GM19324 (cell line): ENCODE measurements around the gene EMC7.

ENCODE experiments used
- ATAC-seq: cut with Tn5 transposase; IDR thresholded peaks from one replicate; pipeline ENCODE4 v1.9.1; 2021; ENCODE audit warnings: mild to moderate bottlenecking, moderate library complexity; ENCODE audit not compliant: unreplicated experiment, low FRiP score

The EMC7 gene

DNA sequence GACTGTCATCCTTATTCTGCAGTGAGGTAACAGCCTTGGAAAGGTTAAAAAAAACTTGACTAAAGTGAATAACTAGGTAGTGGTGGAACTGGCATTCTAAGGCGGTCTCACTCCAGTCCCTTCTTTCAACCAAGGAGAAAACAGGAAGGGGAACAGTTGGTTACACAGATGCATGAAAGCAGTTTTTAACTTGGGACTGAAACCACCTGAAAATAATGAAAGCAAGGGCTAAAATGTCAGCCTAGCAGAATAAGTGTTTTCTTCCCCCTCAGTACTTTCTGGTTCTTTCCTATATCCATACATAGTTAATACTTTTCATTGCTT lies 61.9 kb downstream of the EMC7 start:
- ATAC-seq = no peak

DNA sequence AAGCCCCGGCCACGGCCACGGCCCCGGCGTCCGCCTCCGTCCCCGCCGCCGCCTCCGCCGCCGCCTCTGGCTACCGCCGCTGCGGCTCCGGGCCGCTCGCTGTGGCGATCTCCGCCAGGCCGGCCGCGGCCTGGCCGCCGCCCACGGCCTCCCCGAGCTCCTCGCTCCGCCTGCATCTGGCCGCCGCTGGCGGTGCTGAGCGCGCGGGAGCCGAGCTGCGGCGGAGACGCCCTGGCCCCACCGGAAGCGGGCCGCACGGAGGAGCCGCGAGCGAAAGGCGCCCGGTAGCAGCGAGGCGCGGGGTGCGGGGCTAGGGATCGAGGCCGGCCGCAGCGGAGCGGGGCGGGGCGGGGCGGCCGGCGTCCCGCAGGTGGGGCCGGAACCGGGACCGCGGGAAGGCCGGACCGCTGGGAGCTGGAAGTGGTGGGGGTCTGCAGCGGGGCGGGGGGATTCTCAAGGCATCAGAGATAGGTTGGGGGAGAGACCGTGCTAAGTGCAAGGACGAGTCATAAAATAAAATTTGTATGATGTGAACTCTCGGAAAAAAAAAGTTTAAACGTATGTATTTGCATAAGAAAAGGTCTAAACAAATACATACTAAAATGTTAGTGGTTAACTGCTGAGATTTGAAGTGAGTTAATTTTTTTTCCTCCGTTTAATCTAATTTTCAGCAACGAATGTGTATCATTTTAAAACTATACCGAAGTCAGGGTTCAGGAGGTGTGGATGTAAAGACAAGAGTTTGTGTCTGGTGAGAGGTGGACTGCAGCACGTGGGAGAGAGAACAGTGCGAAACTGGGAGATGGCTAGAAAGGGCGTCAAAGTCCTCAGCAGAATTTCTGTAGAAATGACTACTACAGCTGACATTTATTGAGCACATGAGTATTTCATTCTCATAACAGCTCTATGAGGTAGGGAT lies 62.5 kb downstream of the EMC7 start, which contains the start of gene AVEN:
TSS of gene AVEN (minus strand) at position 334 of the 919 bp plus-strand sequence. CDS start at position 176, 158 bp downstream.
- peak; percentile 53 for ATAC-seq

GRCh38 chr15:34038023-34038870 lies 63.4 kb downstream of the EMC7 start:
- peak; percentile 86 for ATAC-seq
